Liver (tissue), 9 donors: ENCODE data around the gene LAMA2. TPM values are rescaled to one million over a fixed set of nuclear protein-coding genes. Genes with fewer than 3 reads are reported as not detected.

Experiments used
- DNase-seq: peaks from one replicate; pipeline ENCODE4 v3.0.0-alpha.2; 2017; ENCODE audit warnings: low spot score
- H3K27ac ChIP-seq, 2 donors: one replicate each; pipeline ENCODE4 v1.7.0; 2013; ENCODE audit warnings: inconsistent platforms in 2 of 2, low read length in 2 of 2, control low read depth in 1 of 2, low read depth in 1 of 2, mild to moderate bottlenecking in 1 of 2
- H3K27me3 ChIP-seq, 4 donors: one replicate each; pipeline versions ENCODE4 v1.6.1 to v1.7.0; 2013; ENCODE audit warnings: low read length in 3 of 4, inconsistent platforms in 1 of 4, mild to moderate bottlenecking in 1 of 4, moderate library complexity in 1 of 4; ENCODE audit not compliant: control insufficient read depth in 4 of 4, insufficient read depth in 4 of 4
- H3K36me3 ChIP-seq, 4 donors: one replicate each; pipeline versions ENCODE4 v1.6.1 to v1.7.0; 2013; ENCODE audit warnings: low read length in 3 of 4, mild to moderate bottlenecking in 3 of 4, low read depth in 1 of 4, moderate library complexity in 1 of 4; ENCODE audit not compliant: control insufficient read depth in 4 of 4, insufficient read depth in 3 of 4
- H3K4me1 ChIP-seq, 4 donors: one replicate each; pipeline versions ENCODE4 v1.6.1 to v1.7.0; 2013; ENCODE audit warnings: low read length in 3 of 4, mild to moderate bottlenecking in 3 of 4, moderate library complexity in 1 of 4; ENCODE audit not compliant: control insufficient read depth in 4 of 4, insufficient read depth in 4 of 4
- H3K4me3 ChIP-seq, 3 donors: one replicate each; pipeline versions ENCODE4 v1.6.1 to v1.7.0; 2013; ENCODE audit warnings: low read length in 3 of 3, control low read depth in 1 of 3, low read depth in 1 of 3, mild to moderate bottlenecking in 1 of 3
- H3K9ac ChIP-seq, 2 donors: one replicate each; pipeline ENCODE4 v1.7.0; 2013; ENCODE audit warnings: low read length in 2 of 2, mild to moderate bottlenecking in 2 of 2, moderate library complexity in 2 of 2, control low read depth in 1 of 2, low read depth in 1 of 2
- H3K9me3 ChIP-seq, 4 donors: one replicate each; pipeline versions ENCODE4 v1.6.1 to v1.7.0; 2013; ENCODE audit warnings: low read length in 3 of 4; ENCODE audit not compliant: control insufficient read depth in 4 of 4
- ATF3 ChIP-seq: IDR thresholded peaks from 2 replicates; pipeline ENCODE4 v1.6.1; 2016; ENCODE audit warnings: antibody characterized with exemption
- CTCF ChIP-seq: fragments of 150-350 bp; IDR thresholded peaks from 2 replicates; pipeline ENCODE4 v1.5.1; 2017; ENCODE audit warnings: improper control_type of control experiment, low read depth, low read length; ENCODE audit not compliant: missing input control
- FOXA1 ChIP-seq: IDR thresholded peaks from 2 replicates; pipeline ENCODE4 v1.6.1; 2016; ENCODE audit warnings: antibody characterized with exemption
- FOXA2 ChIP-seq: IDR thresholded peaks from 2 replicates; pipeline ENCODE4 v1.6.1; 2016; ENCODE audit warnings: antibody characterized with exemption
- GABPA ChIP-seq, 2 donors: IDR thresholded peaks in 1 of 2; conservative IDR thresholded peaks in 1 of 2; 2 replicates each; pipeline ENCODE4 v1.6.1; 2016; ENCODE audit warnings: antibody characterized with exemption in 2 of 2, mild to moderate bottlenecking in 1 of 2, moderate library complexity in 1 of 2
- HNF4A ChIP-seq, 2 donors: conservative IDR thresholded peaks; 2 replicates each; pipeline ENCODE4 v1.6.1; 2016; ENCODE audit warnings: antibody characterized with exemption in 2 of 2, mild to moderate bottlenecking in 2 of 2
- HNF4G ChIP-seq: IDR thresholded peaks from 2 replicates; pipeline ENCODE4 v1.6.1; 2016; ENCODE audit warnings: antibody characterized with exemption
- JUND ChIP-seq, 2 donors: IDR thresholded peaks; 2 replicates each; pipeline ENCODE4 v1.6.1; 2016; ENCODE audit warnings: antibody characterized with exemption in 2 of 2
- MAX ChIP-seq: IDR thresholded peaks from 2 replicates; pipeline ENCODE4 v1.6.1; 2016; ENCODE audit warnings: antibody characterized with exemption
- NR2F2 ChIP-seq: IDR thresholded peaks from 2 replicates; pipeline ENCODE4 v1.6.1; 2016; ENCODE audit warnings: antibody characterized with exemption
- RAD21 ChIP-seq, 2 donors: IDR thresholded peaks; 2 replicates each; pipeline ENCODE4 v1.6.1; 2016; ENCODE audit warnings: antibody characterized with exemption in 2 of 2, mild to moderate bottlenecking in 2 of 2
- REST ChIP-seq: IDR thresholded peaks from 2 replicates; pipeline ENCODE4 v1.6.1; 2016; ENCODE audit warnings: antibody characterized with exemption, mild to moderate bottlenecking
- RXRA ChIP-seq, 2 donors: IDR thresholded peaks; 2 replicates each; pipeline ENCODE4 v1.6.1; 2017 to 2018; ENCODE audit warnings: antibody characterized with exemption in 2 of 2, mild to moderate bottlenecking in 1 of 2
- SP1 ChIP-seq: IDR thresholded peaks from 2 replicates; pipeline ENCODE4 v1.6.1; 2018; ENCODE audit warnings: antibody characterized with exemption, mild to moderate bottlenecking
- TAF1 ChIP-seq: conservative IDR thresholded peaks from 2 replicates; pipeline ENCODE4 v1.6.1; 2016; ENCODE audit warnings: antibody characterized with exemption, mild to moderate bottlenecking
- YY1 ChIP-seq: IDR thresholded peaks from 2 replicates; pipeline ENCODE4 v1.6.1; 2016; ENCODE audit warnings: antibody characterized with exemption, mild to moderate bottlenecking
- ZBTB33 ChIP-seq: IDR thresholded peaks from 2 replicates; pipeline ENCODE4 v1.6.1; 2016; ENCODE audit warnings: antibody characterized with exemption
- WGBS: extraction: QIAGEN DNeasy Blood & Tissue Kit; methylation state at CpG from one replicate; pipeline ENCODE4 v1.1.7; 2013; 5-methylcytosine and 5-hydroxymethylcytosine counted together
- polyA plus RNA-seq, 2 donors: library from polyadenylated mRNA; stranded (reverse) in 1 of 2; unstranded in 1 of 2; fragments of 200-250 nt in 1 of 2; fragments of >200 nt in 1 of 2; fragmentation: Nextera tagmentation in 1 of 2; extraction: Ambion mirVana in 1 of 2; gene quantifications; one replicate each; pipeline versions ENCODE4 v1.2.1 to v1.2.3, GENCODE V29; 2013 to 2015
- total RNA-seq, 2 donors: library from RNA; depleted of rRNA; stranded (reverse); fragments of >200 nt; gene quantifications; one replicate each; pipeline ENCODE4 v1.2.3, GENCODE V29; 2014
- donor health status: healthy.
- donor health status: healthy.
- donor health status: healthy.
- donor health status: healthy.
- donor health status: healthy.

The LAMA2 gene
- total and polyA plus RNA-seq, 4 donors, result 1.3 to 17.0 (median 3.0) TPM

GRCh38 chr6:129390900-129391299 lies 508.0 kb downstream of the LAMA2 start (continued):
- TF ChIP-seq ZBTB33 (no peak), TAF1 (no peak), ATF3 (no peak), SP1 (no peak), RAD21 (IDR thresholded peaks at IDR 0.05) (no peak)

GRCh38 chr6:129393654-129394053 lies 510.7 kb downstream of the LAMA2 start:
- H3K9me3 ChIP-seq, result no peaks in the 10 kb centered on the region
- H3K36me3 ChIP-seq, result no peaks in the 10 kb centered on the region
- no peak overlapping the region for H3K4me3 ChIP-seq
- peaks cover 0 to 3% (median 0%) of the 10 kb centered on the region in 4 donors for H3K27me3 ChIP-seq
- H3K27ac ChIP-seq, result no peak overlapping the region
- H3K9ac ChIP-seq, result no peak overlapping the region
- H3K4me1 ChIP-seq, result no peaks in the 10 kb centered on the region
- 79% methylated on average over 2 of the region's 2 CpGs for WGBS
- DNase-seq, result no peak
- TF ChIP-seq HNF4A (conservative IDR thresholded peaks at IDR 0.05) (no peak), YY1 (no peak), NR2F2 (no peak)

- TF ChIP-seq REST (no peak), TAF1 (no peak), RAD21 (IDR thresholded peaks at IDR 0.05) (no peak), MAX (no peak), JUND (IDR thresholded peaks at IDR 0.05) (no peak), HNF4G (no peak), FOXA2 (no peak), RXRA (IDR thresholded peaks at IDR 0.05) (no peak), CTCF (no peak), GABPA (IDR thresholded peaks at IDR 0.05 in 1 of 2, conservative IDR thresholded peaks at IDR 0.05 in 1 of 2) (no peak), NR2F2 (no peak), HNF4A (conservative IDR thresholded peaks at IDR 0.05) (no peak), FOXA1 (no peak), SP1 (no peak)
- Histone ChIP-seq H3K9ac (no peak overlapping the region), H3K9me3 (no peaks in the 10 kb centered on the region), H3K36me3 (no peaks in the 10 kb centered on the region), H3K4me3 (no peak overlapping the region), H3K27me3 (peaks cover 0 to 3% (median 0%) of the 10 kb centered on the region in 4 donors), H3K27ac (no peak overlapping the region), H3K4me1 (no peaks in the 10 kb centered on the region)
- no peak for DNase-seq
- WGBS, result 84% methylated on average over 4 of the region's 4 CpGs
Observed at GRCh38 chr6:129398764-129399163, 515.8 kb downstream of the LAMA2 start.
